C1 segment of cervical spinal cord (tissue), 14 donors: ENCODE data around the gene TEX264.
"Not testable (repeated sequence)": the region's sequence is repeated elsewhere in the genome, so short reads cannot be mapped to it uniquely, and the experiment has no call there.

ENCODE experiments used
- DNase-seq, 14 donors: peaks; one replicate each; lab custom pipeline; 2025; lab: John Stamatoyannopoulos, UW

The TEX264 gene

DNA sequence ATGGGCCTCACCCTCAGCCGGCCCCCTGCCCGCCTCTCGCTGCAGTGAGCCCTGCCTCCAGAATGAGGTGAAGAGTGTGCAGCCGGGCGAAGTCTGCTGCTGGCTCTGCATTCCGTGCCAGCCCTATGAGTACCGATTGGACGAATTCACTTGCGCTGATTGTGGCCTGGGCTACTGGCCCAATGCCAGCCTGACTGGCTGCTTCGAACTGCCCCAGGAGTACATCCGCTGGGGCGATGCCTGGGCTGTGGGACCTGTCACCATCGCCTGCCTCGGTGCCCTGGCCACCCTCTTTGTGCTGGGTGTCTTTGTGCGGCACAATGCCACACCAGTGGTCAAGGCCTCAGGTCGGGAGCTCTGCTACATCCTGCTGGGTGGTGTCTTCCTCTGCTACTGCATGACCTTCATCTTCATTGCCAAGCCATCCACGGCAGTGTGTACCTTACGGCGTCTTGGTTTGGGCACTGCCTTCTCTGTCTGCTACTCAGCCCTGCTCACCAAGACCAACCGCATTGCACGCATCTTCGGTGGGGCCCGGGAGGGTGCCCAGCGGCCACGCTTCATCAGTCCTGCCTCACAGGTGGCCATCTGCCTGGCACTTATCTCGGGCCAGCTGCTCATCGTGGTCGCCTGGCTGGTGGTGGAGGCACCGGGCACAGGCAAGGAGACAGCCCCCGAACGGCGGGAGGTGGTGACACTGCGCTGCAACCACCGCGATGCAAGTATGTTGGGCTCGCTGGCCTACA lies 44.4 kb downstream of the TEX264 start:
- DNase-seq, result no peak

DNA sequence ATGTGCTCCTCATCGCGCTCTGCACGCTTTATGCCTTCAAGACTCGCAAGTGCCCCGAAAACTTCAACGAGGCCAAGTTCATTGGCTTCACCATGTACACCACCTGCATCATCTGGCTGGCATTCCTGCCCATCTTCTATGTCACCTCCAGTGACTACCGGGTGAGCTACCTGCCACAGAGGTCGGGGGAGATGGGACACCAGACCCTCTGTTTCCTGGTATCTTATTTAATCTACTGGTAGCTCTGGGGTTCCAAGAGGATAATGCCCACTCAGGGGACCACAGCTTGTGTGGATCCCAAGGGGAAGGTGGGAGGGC lies 44.9 kb downstream of the TEX264 start:
- DNase-seq, result no peak

DNA sequence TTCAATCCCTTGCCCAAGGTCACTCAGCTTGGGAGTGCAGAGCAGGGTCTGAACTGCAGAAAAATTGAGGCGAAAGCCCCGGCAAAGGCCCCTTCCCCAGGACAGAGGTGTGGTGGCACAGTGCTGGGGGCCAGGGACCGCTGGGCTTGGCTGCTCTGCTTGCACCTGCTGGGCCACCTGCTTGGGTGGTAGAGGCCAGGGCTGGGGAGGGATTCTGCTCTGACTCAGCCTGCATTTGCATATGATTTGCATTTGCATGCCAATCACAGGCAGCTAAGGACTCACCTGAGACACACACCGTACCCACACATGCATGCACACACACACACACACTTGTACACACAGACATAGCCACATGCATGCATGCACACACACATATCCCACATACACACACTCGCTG lies 45.8 kb downstream of the TEX264 start:
- DNase-seq, result no peak

DNA sequence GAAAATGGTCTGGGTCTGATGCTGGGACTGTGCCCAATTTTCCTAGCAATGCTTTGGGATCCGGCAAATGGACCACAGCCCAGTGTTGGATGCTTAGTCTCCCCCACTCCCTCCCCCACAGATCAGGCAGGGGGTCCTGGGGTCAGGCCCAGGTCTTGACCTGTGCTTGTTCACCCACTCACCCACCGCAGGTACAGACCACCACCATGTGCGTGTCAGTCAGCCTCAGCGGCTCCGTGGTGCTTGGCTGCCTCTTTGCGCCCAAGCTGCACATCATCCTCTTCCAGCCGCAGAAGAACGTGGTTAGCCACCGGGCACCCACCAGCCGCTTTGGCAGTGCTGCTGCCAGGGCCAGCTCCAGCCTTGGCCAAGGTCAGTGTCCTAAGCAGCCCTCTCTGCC lies 46.4 kb downstream of the TEX264 start:
- no peak for DNase-seq

DNA sequence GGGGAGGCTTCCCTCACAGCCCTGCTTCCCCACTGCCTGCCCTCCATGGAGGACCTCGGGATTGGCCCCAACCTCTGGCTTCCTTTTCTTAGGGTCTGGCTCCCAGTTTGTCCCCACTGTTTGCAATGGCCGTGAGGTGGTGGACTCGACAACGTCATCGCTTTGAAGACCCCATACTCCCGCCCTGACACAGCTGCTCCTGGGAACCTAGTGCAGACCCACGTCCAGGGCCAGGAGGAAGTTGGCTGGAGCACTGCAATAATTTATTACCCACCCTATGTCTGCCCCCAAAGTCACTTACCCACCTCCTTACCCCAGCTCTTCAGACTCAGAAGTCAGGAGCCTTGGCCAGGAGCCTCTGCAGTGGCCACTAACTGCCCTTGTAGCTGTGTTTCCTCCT lies 46.9 kb downstream of the TEX264 start:
- DNase-seq, result no peak

DNA sequence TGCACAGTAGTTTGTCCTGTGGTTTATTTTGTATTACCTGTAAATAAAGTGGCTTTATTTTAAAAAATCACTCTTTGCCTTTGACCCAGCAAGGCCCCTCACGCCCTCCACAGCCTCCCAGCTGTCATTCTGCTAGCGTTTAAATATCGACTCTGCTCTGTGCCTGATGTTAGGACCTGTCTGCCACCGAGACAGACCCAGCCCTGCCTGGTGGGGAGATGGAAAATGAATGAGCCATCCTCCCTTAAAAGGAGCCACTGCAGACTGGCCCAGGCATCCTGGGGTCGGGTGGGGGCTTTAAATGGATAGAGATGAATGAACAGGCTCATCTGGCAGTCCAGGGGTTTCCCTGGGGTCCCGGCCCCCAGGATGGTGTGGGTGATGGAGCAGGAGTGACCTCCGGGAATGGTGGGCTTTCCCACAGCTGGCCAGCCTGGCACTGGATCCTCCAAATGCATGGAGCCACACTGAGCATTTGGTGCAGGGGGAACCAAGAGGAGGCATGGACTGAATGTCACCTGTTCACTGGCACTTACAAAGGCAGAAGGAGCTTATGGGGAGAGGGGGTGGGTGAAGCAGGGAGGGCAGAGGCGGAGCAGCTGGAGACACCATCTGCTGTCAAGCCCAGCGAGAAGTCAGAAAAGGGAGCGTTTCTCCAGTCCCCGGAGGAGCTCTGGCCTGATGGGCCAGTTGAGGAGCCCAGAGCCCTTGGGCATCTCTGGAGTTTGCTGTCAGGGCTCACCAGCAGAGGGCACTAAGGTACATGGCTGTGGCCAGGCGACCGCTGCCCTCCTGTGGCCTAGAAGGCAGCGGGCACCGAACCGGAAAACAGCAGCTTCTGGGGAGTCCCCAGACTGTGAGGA lies 47.7 kb downstream of the TEX264 start:
- peak in 4 of 14 donors; percentile 6 to 26 (median 12) for DNase-seq

DNA sequence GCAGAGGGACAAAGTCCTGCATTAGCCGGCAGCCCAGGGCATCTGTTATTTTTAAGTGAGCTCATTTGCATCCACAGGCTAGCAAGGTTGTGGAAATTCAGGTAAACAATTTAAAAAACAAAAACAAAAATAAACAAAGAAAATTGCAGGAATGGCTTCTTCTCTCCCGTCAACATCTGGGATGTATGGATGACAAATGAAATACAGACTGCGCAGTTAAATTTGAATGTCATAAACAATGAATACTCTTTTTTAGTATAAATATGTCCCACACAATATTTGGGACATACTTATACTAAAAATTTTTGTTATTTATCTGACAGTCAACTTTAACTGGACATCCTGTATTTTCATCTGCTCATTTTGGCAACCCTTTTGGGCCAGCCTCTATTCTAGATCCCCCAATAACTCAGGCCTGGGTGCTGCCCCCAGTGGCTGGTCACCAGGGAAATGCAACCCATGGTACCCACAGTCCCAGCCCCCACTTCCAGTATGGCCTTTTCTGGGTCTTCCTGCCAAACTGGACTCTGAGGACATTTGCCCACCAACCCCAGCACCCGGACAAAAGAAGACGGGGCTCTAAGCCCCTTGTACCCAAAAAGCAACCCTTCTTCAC lies 48.5 kb downstream of the TEX264 start:
- DNase-seq, result no peak

DNA sequence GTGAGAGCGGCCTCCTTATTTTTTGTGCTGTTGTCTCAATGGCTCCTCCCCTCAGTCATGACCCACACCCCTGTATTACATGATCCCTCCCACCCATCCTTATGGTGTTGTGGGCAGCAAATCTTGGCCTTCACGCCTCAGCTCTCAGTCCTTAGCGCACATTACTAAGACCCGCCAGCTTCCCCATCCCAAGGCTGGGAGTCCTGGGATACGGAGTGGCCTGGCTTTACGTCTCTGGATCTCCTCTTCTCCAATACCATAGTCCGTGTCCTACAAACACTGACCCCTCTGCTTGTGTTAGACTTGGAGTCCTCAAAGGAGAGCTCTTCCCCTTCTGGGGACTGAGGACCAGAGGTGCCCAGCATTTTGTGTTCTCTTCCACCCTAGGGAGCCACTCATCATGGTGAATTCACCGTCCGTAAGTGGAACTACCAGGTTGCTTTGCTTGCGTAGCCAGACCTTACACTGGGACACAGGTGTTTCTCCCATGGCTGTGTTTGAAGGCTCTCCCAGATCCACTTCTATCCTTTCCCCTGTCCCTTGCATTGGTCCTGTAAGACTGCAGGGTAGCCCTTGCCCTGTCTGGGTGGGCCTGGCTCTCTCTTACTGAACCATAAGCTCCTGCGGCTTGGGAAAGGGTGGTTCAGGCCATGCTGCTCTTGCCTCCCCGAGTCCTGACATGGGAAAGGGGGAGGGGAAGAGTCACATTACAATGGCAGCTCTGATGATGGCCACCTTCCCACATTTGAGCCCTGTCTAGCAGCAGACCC lies 49.4 kb downstream of the TEX264 start:
- no peak for DNase-seq

DNA sequence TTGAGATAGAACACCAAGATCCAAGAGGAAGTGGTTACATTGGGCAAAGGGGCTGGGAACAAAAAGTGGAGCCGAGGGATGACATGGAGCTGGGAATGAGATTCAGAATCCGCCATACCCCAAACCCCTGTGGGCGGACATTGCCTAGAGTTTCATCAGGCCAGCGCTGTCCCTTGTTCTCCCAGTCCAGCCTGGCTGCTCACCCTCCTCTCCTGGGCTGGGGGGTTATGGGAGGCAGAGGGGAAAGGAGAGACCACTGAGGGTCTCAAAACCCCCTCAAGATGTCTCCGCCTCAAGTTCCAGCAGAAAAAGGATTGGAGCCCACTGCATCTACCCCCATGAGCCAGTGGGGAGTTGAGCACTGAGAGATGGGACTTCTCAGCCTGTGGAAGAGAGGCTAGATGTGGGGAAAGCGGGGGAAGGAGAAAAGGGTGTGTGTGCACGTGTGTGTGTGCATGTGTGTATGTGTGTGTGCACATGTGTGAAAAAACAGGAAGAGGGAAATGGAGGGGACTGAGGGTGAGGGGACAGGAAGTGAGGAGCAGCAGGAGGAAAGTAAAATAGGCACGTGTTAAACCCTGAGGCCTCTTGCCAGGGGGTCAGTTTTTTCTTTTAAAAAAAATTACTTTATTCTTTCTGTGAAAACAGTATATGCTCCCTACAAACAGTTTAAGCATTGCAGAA lies 50.2 kb downstream of the TEX264 start:
- DNase-seq, result no peak

DNA sequence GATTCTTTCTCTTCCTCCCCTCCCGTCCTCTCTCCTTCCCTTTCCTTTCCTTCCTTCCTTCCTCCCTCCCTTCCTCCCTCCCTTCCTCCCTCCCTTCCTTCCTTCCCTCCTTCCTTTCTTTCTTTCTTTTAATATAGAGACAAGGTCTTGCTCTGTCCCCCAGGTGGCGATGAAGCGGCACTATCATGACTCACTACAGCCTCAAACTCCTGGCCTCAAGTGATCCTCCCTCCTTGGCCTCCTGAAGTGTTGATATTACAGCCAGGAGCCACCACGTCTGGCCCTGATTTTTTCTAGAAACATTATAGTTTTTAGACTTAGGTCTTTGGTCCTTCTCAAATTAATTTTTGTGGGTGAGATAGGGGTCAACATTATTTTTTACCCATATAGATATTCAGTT lies 51.3 kb downstream of the TEX264 start:
- no peak for DNase-seq

DNA sequence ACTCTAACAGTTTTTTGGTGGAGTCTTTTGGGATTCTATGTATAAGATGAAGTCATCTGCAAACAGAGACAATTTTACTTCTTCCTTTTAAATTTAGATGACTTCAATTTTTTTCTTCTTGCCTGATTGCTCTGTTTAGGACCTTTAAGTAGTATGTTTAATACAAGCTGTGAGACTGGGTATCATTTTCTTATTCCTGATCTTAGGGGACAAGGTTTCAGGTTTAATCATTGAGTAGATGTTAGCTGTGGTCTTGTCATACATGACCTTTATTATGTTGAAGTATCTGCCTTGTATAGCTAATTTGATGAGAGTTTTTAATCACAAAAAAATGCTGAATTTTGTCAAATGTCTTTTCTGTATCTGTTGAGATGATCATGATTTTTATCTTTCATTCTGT lies 56.4 kb downstream of the TEX264 start:
- DNase-seq, result no peak

DNA sequence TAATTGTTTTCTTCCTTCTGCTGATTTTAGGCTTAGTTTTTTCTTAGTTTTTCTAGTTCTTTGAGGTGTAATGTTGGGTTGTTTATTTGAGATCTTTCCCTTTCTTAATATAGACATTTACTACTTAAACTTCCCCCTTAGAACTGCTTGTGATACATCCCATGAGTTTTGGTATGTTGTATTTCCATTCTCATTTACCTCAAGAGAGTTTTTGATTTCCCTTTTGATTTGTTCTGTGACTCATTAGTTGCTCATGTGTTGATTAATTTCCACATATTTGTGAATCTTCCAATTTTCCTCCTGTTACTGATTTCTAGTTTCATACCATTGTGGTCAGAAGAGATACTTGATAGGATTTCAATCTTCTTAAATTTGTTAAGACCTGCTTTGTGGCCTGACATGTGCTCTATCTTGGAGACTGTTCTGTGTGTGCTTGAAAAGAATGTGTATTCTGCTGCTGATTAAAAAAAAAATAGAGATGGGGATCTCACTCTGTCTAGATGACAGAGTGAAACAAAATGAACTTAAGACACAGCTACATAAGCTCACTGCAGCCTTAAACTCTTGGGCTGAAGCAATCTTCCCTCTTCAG lies 58.1 kb downstream of the TEX264 start:
- DNase-seq, result no peak

DNA sequence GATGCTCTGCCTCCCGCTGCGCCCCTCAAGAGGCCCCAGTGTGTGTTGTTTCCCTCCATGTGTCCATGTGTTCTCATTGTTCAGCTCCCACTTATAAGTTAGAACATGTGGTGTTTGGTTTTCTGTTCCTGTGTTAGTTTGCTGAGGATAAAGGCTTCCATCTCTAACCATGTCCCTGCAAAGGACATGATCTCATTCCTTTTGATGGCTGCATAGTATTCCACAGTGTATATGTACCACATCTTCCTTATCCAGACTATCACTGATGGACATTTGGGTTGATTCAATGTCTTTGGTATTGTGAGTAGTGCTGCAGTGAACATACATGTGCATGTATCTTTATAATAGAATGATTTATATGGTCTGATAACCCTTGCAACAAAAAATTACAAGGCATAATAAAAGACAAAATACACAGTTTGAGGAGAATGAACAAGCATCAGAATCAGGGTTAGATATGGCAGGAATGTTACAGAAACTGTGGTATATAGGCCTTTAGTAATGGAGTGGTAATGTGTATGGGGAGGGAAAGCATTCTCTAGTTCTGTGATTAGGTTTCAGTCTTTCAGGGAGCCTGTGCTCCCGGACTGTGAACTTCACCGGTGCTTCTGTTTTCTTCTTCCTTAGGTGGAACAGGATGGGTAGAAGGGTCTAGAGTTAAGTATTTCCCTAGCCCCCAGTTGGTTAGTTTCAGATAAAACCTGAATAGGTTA lies 63.0 kb downstream of the TEX264 start:
- DNase-seq, result no peak

DNA sequence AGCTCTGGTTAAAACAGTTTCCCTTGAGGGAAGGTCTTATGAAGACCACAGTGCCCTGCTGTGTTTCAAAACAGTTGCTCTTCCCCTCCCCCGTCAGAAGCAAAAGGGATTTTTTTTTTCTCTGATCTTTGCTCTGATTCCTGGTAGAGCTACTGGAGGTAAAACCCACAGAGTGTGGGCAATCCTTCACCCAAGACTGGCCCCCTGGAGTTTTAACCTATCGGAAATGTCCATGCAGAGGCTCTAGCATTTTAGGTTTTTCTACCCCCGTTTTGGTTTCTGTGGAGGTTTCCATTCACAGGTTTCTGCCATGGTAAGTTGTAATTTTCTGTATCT lies 63.5 kb downstream of the TEX264 start:
- no peak for DNase-seq

DNA sequence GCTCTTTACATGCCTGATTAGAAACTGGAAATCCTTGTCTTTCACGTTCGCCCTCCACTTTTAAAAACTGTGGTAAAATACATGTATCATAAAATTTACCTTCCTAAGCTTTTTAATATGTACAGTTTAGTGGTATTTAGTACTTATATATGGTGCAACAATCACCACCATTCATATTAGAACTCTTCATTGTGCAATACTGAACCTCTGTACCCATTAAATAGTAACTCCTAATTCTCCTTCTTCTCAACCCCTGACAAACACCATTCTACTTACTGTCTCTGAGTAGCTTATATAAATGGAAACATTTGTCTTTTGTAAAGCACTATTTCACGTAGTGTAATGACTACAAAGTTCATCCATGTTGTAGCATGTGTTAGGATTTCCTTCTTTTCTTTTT lies 64.0 kb downstream of the TEX264 start:
- DNase-seq, result no peak

DNA sequence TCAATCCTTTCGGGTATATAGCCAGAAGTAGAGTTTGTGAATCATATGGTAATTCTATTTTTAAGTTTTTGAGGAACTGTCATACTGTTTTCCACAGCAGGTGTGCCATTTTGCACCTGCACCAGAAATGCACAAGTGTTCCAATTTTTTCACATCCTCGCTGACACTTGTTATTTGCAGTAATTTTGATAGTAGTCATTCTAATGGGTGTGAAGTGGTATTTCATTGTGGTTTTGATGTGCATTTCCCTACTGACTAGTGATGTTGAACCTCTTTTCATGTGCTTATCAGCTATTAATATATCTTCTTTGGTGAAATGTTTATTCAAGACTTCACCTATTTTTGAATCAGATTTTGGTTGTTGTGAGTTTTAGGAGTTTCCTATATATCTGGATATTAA lies 64.9 kb downstream of the TEX264 start:
- DNase-seq, result no peak

DNA sequence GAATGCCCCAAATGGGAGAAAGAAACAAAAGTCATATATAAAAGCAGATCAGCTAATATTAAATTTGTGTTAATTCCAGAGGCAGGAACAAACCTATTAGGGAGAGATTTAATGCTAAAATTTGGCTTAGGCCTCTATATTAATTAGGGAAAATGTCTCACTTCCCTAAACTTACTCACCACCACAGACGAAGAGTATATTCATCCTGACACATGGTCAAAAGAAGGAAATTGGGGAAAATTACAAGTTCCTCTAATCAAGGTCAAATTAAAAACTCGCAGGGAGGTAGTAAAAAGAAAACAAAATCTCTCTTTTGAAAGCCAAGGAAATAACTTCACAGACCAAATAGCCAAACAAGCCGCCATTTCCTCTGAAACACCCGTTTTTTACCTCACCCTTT lies 68.1 kb downstream of the TEX264 start:
- no peak for DNase-seq

DNA sequence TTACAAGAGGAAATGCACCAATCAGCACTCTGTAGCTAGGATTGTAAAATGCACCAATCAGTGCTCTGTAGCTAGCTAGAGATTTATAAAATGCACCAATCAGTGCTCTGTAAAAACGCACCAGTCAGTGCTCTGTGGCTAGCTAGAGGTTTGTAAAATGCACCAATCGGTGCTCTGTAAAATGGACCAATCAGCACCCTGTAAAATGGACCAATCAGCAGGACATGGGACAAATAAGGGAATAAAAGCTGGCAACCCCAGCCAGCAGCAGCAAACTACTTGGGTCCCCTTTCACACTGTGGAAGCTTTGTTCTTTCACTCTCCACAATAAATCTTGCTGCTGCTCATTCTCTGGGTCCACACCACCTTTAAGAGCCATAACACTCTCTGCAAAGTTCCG lies 71.3 kb downstream of the TEX264 start:
- DNase-seq, result not testable (repeated sequence)

DNA sequence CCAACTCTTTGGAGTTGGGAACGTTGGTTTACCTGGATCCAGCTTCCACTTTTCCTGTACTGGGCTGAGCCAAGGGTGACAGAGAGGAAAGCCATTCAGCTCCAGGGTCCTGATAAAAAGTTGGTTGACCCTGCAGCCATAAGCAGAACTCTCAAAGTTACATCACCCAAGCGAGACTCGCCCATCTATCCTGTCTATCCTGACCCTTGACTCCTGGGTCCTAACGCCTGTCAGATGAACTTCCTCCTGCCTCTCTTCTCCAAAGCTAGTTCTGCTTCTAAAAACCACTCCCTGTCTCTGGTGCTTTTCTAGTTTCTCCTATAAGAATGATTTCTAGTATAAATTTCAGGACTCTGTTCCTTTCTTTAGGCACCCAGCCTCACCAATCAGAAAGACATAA lies 71.9 kb downstream of the TEX264 start:
- DNase-seq, result not testable (repeated sequence)

DNA sequence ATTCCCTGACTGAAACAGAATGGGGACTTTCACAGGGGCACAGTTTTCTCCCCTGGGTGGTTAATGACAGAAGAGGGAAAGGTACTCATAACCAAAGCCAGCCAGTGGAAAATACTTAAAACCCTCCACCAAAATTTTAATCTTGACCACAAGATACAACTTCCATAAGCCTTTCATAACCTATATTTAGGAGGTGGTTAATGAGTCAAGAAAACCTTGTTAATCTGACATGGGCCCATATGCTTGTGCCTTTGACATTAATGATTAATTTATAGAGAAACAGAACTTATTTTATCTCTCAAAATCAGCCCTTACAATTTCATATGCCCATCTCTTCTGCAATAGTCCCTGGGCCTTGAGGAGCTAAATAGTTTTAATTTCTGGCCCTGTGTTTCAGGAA lies 76.8 kb downstream of the TEX264 start:
- no peak for DNase-seq

DNA sequence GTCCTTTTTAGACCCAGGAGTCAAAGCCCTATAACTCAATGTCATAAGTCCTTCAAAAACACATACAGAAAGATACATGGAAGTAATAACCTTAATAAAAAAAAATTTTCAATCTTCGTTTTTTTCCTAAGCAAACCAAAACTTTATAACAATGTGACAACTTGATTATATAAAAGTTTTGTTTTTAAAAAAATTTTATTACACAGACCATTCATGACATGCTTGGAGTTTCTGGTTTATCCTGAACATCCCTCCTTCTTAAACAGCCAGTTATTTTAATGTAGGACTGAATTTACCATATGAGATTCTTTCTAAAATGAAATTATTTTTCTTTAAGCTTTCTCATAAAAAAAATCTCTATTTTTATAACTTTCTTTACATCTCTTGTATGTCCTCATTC lies 77.3 kb downstream of the TEX264 start:
- no peak for DNase-seq
